Cardiac atrium fibroblast (primary cell): ENCODE measurements around the gene SERTAD2. TPM values are rescaled to one million over a fixed set of nuclear protein-coding genes. Genes with fewer than 3 reads are reported as not detected.

Experiments
- total RNA-seq: library from RNA; depleted of rRNA; stranded (reverse); fragments of >200 nt; gene quantifications from 2 replicates; pipeline ENCODE4 v1.2.3, GENCODE V29; 2015

SERTAD2 gene
- total RNA-seq, result 9.4 and 10.4 TPM in 2 replicates

GRCh38 chr2:64653109-64654062, at the start of gene SERTAD2:
TSS of gene SERTAD2 (minus strand) at chr2:64653913. CDS start at chr2:64636871, 17,042 bp downstream.

Other genes with a start within 250 kb of the SERTAD2 start
- 12.0 and 15.0 TPM in 2 replicates for gene LGALSL, start 199.8 kb downstream of the SERTAD2 start, total RNA-seq
- 7.2 and 10.7 TPM in 2 replicates for gene AFTPH, start 129.6 kb downstream of the SERTAD2 start, total RNA-seq